Measurements from ENCODE around the gene FBXO10.

Gene FBXO10

GRCh38 chr9:37508135-37508833 lies 67.9 kb downstream of the FBXO10 start:
- DNase-seq (ENCODE audit: low read depth): no peak
- H3K4me3 ChIP-seq (ENCODE audit: low read length): no peak overlapping the region
- no peak for TF ChIP-seq CTCF (conservative IDR thresholded peaks at IDR 0.05; ENCODE audit: low read depth, low read length)

- TF ChIP-seq CTCF (conservative IDR thresholded peaks at IDR 0.05; ENCODE audit: low read depth, low read length): no peak
- H3K4me3 ChIP-seq (ENCODE audit: low read length): no peak overlapping the region
- DNase-seq (ENCODE audit: low read depth): no peak
Measured at GRCh38 chr9:37507566-37508134, 68.5 kb downstream of the FBXO10 start.

GRCh38 chr9:37504605-37505004 lies 71.6 kb downstream of the FBXO10 start:
- H3K4me3 ChIP-seq (ENCODE audit: low read length): no peak overlapping the region
- DNase-seq (ENCODE audit: low read depth): no peak
- TF ChIP-seq CTCF (conservative IDR thresholded peaks at IDR 0.05; ENCODE audit: low read depth, low read length): no peak

GRCh38 chr9:37503736-37504135 lies 72.4 kb downstream of the FBXO10 start:
- H3K4me3 ChIP-seq (ENCODE audit: low read length): no peak overlapping the region
- DNase-seq (ENCODE audit: low read depth): no peak
- no peak for TF ChIP-seq CTCF (conservative IDR thresholded peaks at IDR 0.05; ENCODE audit: low read depth, low read length)

- H3K4me3 ChIP-seq (ENCODE audit: low read length): no peak overlapping the region
- no peak for TF ChIP-seq CTCF (conservative IDR thresholded peaks at IDR 0.05; ENCODE audit: low read depth, low read length)
- DNase-seq (ENCODE audit: low read depth): no peak
Measured at GRCh38 chr9:37501957-37502596, 74.1 kb downstream of the FBXO10 start.

GRCh38 chr9:37499297-37499696 lies 76.9 kb downstream of the FBXO10 start:
- H3K4me3 ChIP-seq (ENCODE audit: low read length): no peak overlapping the region
- DNase-seq (ENCODE audit: low read depth): no peak
- no peak for TF ChIP-seq CTCF (conservative IDR thresholded peaks at IDR 0.05; ENCODE audit: low read depth, low read length)

- no peak for TF ChIP-seq CTCF (conservative IDR thresholded peaks at IDR 0.05; ENCODE audit: low read depth, low read length)
- DNase-seq (ENCODE audit: low read depth): no peak
- H3K4me3 ChIP-seq (ENCODE audit: low read length): no peak overlapping the region
Measured at GRCh38 chr9:37498457-37498856, 77.7 kb downstream of the FBXO10 start.

All from retinal pigment epithelial cell (primary cell).